Activated naive CD8-positive, alpha-beta T cell (primary cell): ENCODE results near the gene TBC1D1.
A peak's percentile ranks its signal among the peaks of the same experiment; 100 is the strongest.

Experiments used
- H3K27ac Mint-ChIP-seq: one replicate; pipeline ENCODE4 v1.8.0; 2021; ENCODE audit warnings: mixed read lengths
- H3K27me3 Mint-ChIP-seq: one replicate; pipeline ENCODE4 v1.8.0; 2021; ENCODE audit warnings: mixed read lengths
- H3K36me3 Mint-ChIP-seq: one replicate; pipeline ENCODE4 v1.8.0; 2021; ENCODE audit warnings: mixed read lengths
- H3K4me1 Mint-ChIP-seq: one replicate; pipeline ENCODE4 v1.8.0; 2021; ENCODE audit warnings: low read depth, mixed read lengths
- H3K4me3 Mint-ChIP-seq: one replicate; pipeline ENCODE4 v1.8.0; 2021; ENCODE audit warnings: mild to moderate bottlenecking, mixed read lengths
- H3K9me3 Mint-ChIP-seq: one replicate; pipeline ENCODE4 v1.8.0; 2021; ENCODE audit warnings: low read depth, mixed read lengths

TBC1D1 gene

DNA sequence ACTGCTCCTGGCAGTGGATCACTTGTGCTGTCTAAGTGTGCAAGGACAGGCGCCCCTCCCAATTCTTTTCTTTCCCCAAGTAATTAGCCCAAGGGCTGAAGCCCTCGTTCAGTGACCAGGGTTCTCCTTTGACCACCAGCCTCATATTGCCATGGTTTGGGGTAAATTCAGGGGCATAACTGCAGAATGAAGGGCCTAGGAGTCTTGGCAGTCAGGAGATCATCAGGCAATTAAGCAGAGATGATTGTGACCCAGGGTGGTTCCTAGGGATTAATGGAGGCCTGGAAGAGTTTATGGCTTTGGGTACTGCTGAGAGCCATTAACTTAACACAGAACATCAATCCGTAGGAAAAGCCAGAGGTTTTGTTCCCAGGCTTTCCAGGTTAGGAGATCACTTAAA, 240.0 kb downstream of the TBC1D1 start:
- H3K36me3 Mint-ChIP-seq: peaks cover 30% of the 10 kb centered on the region
- H3K4me3 Mint-ChIP-seq: peak overlapping the region; percentile 78
- H3K27ac Mint-ChIP-seq: peak overlapping the region; percentile 99
- H3K9me3 Mint-ChIP-seq: no peaks in the 10 kb centered on the region
- H3K27me3 Mint-ChIP-seq: no peaks in the 10 kb centered on the region
- peaks cover 62% of the 10 kb centered on the region for H3K4me1 Mint-ChIP-seq

DNA sequence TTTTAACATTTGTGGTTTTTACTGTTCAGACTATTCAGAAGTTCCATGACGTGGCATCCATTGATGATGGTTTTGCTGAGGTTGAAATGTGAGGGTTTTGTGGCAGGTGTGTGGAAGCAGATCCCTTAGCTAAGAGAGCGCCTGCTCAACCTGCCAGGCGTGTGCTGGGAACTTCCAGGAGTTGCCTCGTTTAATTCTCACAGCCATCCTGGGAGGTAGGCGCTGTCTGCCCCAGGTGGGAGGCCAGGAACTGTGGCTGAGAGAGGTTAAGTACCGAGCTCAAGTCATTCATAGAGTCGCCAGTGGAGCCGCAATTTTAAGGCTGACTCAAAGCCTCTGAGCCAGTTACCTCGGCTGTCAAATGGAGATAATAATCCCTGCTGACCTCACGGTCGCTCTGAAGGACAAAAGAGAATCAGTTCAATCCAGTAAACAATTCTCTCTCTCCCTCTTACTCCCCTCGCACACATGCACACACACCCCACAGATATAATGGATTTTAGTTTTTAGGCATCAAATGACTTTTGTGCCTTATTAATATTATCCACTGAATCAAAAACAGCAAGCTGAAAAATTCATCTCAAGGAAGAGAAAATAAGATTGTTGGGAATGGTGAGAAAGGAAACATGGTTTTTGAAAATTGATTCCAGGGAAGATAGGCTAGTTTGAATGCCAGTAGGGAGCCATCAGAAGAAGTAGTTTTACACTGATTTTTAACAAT, 240.6 kb downstream of the TBC1D1 start:
- Mint-ChIP-seq H3K36me3 (peaks cover 31% of the 10 kb centered on the region), H3K4me3 (peak overlapping the region; percentile 78), H3K9me3 (no peaks in the 10 kb centered on the region), H3K27me3 (no peaks in the 10 kb centered on the region), H3K27ac (peak overlapping the region; percentile 99), H3K4me1 (peaks cover 62% of the 10 kb centered on the region)

DNA sequence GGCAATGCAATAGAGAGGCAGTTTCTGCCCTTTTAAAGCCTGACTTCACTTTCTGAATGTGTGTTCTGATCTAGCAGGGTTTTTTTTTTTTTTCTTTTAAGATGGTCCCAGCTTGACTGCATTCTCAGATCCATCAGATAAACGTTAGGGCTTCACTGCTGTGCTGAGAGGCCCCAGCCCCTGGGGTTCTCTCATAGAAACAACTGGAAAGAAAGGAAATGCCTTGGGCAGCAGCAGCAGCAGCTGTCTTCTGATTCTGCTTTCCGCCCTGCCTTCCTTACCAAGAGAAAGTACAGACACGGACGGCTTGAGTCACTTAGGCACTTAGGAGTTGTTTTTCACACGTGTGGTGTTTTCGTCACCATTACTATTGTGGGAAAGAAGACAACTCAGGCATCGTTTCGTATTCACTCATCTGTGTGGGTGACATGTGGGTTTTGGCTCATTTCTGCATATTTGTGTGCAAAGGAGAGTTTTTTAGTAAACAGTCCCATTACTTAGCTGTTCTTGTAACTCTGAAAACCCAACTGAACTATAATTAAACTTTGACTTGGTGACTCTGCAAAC, 241.3 kb downstream of the TBC1D1 start:
- H3K27me3 Mint-ChIP-seq: no peaks in the 10 kb centered on the region
- H3K27ac Mint-ChIP-seq: peak overlapping the region; percentile 99
- H3K4me3 Mint-ChIP-seq: peak overlapping the region; percentile 78
- H3K4me1 Mint-ChIP-seq: peaks cover 62% of the 10 kb centered on the region
- peaks cover 27% of the 10 kb centered on the region for H3K36me3 Mint-ChIP-seq
- H3K9me3 Mint-ChIP-seq: no peaks in the 10 kb centered on the region

DNA sequence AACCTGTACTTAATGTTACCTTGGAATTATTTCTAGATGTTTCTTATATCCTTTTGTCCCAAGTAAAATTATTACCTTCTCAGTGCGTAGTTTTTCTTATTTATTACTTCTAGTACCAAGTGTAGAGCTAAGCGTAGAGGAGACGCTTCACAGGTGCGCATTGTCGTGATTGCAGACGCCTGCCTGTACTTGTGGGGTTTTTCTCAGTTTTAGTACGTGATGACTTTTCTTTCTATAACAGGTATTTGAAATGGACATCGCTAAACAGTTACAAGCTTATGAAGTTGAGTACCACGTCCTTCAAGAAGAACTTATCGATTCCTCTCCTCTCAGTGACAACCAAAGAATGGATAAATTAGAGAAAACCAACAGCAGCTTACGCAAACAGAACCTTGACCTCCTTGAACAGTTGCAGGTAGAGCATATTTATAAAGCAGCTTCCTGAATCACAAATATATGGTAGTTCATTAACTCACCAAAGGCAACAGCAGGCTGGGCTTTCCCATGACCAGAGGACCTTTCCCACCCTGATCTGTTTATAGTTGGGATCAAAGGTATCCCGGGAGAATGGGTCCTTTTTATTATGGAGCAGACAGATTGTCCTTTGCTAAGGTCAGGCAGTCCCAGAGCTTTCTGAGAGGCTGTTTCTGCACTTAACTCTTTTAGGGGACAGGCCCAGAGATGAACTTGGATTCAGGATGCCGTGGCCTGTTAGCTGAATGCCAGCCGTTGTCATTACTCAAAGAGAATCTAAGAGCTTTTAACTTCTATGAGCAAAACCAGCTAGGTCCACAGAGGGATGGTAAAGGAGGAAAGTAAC, 242.2 kb downstream of the TBC1D1 start:
- Mint-ChIP-seq H3K4me3 (peak overlapping the region; percentile 22), H3K27ac (peak overlapping the region; percentile 99), H3K9me3 (no peaks in the 10 kb centered on the region), H3K36me3 (peaks cover 31% of the 10 kb centered on the region), H3K27me3 (no peaks in the 10 kb centered on the region), H3K4me1 (peaks cover 57% of the 10 kb centered on the region)

DNA sequence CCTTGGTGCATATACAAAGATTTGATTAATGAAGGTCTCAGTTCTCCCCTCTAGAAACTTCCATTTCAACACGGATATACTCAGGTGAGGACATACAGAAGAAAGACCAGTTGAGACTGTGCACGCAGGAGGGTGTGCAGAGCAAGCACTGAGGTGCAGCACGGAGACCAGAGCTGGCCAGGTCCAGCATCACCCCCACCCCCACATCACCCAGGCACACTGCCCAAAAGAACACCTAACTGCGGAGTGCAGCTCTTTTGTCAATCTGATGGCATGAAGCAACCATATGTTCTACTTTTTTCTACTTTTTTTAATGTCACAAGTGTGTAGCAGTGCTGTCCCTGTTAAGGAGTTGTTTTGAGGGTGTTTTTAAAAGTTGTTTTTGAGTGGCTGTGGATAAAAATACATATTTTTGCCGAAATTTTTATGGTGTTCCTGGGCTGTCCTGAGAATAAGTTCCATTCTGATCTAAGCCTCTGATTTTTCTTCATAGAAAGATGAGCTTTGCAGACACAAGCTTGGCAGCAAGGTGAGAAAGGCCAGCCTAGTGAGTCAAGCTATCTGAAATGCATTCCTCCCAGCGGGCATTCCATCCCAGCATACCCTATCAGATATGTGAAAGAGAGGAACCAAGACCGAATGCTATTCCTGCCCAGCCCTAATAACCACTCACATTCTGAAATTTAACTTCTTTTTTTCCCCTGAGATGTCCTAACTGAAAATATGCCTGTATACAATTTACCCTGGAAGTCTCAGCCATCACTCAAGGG, 243.0 kb downstream of the TBC1D1 start:
- H3K9me3 Mint-ChIP-seq: no peaks in the 10 kb centered on the region
- H3K27ac Mint-ChIP-seq: no peak overlapping the region
- H3K27me3 Mint-ChIP-seq: no peaks in the 10 kb centered on the region
- H3K4me1 Mint-ChIP-seq: peaks cover 49% of the 10 kb centered on the region
- H3K4me3 Mint-ChIP-seq: no peak overlapping the region
- H3K36me3 Mint-ChIP-seq: peaks cover 35% of the 10 kb centered on the region

DNA sequence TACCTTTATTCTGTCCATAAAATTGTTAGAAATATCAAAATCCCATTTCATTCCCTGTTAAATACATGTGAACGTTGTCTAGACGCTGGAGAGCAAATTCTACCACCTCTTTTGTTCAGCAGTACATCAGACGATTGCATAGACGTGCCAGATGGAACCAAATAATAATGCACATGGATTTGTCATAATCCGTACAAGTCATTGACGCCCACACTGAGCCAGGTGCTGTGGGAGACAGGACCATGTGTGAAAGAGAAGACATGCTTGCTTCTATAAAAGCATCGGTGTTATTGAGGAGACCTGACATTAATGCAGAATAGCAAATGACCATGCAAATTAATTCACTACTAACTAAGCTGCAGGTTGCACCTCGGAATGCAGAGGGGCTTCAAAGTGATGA, 244.3 kb downstream of the TBC1D1 start:
- peaks cover 42% of the 10 kb centered on the region for H3K36me3 Mint-ChIP-seq
- no peak overlapping the region for H3K4me3 Mint-ChIP-seq
- no peaks in the 10 kb centered on the region for H3K27me3 Mint-ChIP-seq
- H3K9me3 Mint-ChIP-seq: no peaks in the 10 kb centered on the region
- H3K27ac Mint-ChIP-seq: no peak overlapping the region
- H3K4me1 Mint-ChIP-seq: peaks cover 35% of the 10 kb centered on the region

DNA sequence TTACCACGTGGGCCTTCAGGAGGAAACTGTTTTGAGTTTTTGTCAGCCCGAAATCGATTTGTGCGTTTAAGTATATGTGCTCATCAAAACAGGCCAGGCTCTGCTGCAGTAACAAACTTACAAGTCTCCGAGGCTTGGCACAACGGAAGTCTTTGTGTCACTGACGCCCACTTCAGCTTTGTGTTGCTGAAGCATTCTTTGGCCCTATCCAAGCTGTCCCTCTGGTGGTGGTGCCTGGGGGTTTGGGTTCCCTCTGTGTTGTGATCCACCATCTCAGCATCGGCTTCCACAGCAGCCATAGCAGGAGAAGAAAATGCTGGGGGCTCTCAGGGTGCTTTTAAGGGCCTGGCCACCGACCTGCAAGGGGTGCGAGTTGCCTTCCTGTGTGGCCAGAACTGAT, 245.7 kb downstream of the TBC1D1 start:
- peaks cover 46% of the 10 kb centered on the region for H3K36me3 Mint-ChIP-seq
- no peak overlapping the region for H3K4me3 Mint-ChIP-seq
- H3K9me3 Mint-ChIP-seq: no peaks in the 10 kb centered on the region
- H3K4me1 Mint-ChIP-seq: peaks cover 21% of the 10 kb centered on the region
- H3K27ac Mint-ChIP-seq: no peak overlapping the region
- no peaks in the 10 kb centered on the region for H3K27me3 Mint-ChIP-seq

DNA sequence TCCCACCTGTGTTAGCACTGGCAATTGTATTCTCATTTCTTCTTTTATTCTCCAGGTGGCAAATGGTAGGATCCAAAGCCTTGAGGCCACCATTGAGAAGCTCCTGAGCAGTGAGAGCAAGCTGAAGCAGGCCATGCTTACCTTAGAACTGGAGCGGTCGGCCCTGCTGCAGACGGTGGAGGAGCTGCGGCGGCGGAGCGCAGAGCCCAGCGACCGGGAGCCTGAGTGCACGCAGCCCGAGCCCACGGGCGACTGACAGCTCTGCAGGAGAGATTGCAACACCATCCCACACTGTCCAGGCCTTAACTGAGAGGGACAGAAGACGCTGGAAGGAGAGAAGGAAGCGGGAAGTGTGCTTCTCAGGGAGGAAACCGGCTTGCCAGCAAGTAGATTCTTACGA, 246.2 kb downstream of the TBC1D1 start:
- no peaks in the 10 kb centered on the region for H3K9me3 Mint-ChIP-seq
- no peak overlapping the region for H3K27ac Mint-ChIP-seq
- no peaks in the 10 kb centered on the region for H3K27me3 Mint-ChIP-seq
- H3K4me3 Mint-ChIP-seq: no peak overlapping the region
- peaks cover 46% of the 10 kb centered on the region for H3K36me3 Mint-ChIP-seq
- peaks cover 17% of the 10 kb centered on the region for H3K4me1 Mint-ChIP-seq

DNA sequence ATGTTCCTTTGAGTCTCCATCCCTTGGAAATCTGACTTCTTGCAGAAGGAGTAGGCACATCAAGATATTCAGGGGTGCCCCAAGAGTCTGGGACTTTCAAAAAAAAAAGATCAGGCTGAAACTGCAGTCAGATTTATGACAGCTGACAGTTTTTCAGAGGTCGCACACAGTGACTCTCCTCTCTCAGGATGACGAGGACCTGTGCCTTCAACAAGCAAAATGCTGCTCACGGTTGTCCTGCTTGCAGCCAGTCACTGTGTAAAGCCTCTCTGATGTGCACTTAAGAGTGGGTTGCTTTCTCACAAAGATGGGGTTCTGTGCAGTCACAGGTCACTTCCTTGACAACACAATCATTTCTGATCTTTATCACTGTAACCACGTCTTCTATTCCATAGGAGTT, 247.5 kb downstream of the TBC1D1 start:
- no peaks in the 10 kb centered on the region for H3K9me3 Mint-ChIP-seq
- no peak overlapping the region for H3K4me3 Mint-ChIP-seq
- no peaks in the 10 kb centered on the region for H3K27me3 Mint-ChIP-seq
- no peak overlapping the region for H3K27ac Mint-ChIP-seq
- peaks cover 4% of the 10 kb centered on the region for H3K4me1 Mint-ChIP-seq
- H3K36me3 Mint-ChIP-seq: peaks cover 51% of the 10 kb centered on the region

DNA sequence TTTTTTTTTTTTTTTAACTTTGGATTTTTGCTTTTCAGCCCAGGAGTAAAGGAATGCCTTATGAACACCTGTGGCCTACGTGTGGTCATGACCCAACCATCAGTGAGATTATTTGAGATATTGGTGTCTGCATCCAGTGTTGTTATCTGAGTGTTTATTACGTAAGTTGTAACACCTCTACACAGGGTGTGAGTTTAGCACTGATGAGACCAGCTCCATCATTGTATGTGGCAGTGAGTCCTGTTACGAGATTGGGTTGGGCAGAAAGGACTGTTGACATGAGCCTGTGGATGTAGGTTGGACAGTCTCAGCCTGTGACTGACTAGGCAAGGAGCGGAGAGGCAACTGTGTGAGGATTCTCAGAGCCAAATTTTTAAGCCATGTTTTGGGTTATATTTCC, 248.3 kb downstream of the TBC1D1 start:
- Mint-ChIP-seq H3K4me1 (no peaks in the 10 kb centered on the region), H3K27ac (no peak overlapping the region), H3K4me3 (no peak overlapping the region), H3K36me3 (peaks cover 45% of the 10 kb centered on the region), H3K9me3 (no peaks in the 10 kb centered on the region), H3K27me3 (no peaks in the 10 kb centered on the region)

DNA sequence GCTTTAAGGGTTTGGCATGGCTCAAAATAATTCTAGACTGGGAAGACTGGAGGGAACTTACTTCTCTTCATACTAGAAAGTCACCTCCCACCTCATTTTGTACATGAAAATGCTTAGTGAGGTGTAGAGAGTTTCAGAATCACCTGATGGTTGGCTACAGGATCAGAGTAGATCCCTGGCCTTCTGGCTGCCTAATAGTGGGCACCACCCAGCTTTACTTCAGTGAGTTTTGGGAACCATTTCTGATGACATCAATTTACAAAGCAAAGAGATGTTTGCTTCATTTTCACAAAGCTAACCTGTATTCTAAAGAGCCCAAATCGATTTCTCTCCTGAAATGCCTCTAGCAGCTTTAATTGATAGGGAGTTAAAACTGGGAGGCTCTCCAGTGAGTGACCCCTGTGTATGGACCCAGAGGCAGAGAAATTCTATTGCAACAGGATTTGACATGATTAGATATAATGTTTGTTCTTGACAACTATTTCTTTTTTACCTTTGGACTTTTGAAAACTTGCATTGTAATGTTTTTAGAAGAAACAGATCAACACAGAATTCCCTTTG, 249.8 kb downstream of the TBC1D1 start:
- H3K9me3 Mint-ChIP-seq: no peaks in the 10 kb centered on the region
- H3K36me3 Mint-ChIP-seq: peaks cover 36% of the 10 kb centered on the region
- H3K27ac Mint-ChIP-seq: no peak overlapping the region
- no peaks in the 10 kb centered on the region for H3K4me1 Mint-ChIP-seq
- H3K27me3 Mint-ChIP-seq: no peaks in the 10 kb centered on the region
- H3K4me3 Mint-ChIP-seq: no peak overlapping the region

DNA sequence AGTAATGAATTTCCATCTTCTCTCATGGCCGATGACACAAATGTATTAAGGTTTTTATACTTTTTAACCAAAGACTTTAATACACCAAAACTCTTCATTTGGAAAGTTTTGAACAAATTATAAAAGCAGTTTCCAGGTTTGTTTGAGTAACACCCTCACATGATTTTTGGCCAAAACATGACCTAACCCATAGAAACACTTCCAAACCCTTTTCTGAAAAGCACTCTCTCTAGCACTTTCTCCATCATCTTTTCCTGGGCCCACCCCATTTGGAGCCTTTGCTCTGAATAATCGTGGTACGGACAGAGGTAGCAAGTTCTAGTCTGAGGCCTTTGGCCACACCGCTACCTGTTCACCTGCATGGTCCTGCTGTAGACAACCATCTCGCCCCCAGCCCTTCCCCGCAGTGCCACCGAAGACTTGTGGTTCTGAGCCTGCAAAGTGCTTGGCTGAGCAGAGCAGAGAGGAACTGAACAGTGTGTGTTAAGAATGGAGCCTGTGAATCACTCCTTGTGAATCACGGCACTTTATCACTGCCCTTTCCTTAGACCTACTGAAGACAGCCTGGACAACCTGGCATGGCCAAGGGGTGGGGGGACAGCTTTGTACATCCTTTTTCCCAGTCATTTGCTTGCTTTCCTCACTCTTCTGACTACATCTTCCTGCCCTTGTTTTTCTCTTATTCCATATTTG, 251.1 kb downstream of the TBC1D1 start:
- no peak overlapping the region for H3K4me3 Mint-ChIP-seq
- H3K27ac Mint-ChIP-seq: no peak overlapping the region

DNA sequence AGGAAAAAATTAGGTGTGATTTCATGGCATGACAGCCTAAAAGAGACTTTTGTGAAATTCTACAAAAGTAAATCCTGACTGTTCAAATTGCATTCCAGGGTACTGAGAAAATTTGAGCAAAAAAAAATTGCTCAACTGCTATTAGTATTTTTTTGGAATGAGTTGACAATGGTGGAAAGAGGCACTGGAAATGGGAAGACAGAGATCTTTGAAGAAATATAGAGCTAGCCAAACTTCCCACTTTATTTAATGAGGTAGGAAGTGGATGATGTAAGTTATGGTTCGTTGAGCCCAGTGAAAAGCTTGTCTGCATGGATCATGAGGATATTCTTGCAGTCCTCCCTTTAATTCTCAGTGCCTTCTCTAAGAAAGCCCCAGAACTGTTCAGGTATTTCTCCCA, 253.1 kb downstream of the TBC1D1 start:
- H3K4me3 Mint-ChIP-seq: no peak overlapping the region
- peaks cover 2% of the 10 kb centered on the region for H3K4me1 Mint-ChIP-seq
- no peaks in the 10 kb centered on the region for H3K27me3 Mint-ChIP-seq
- H3K36me3 Mint-ChIP-seq: peaks cover 28% of the 10 kb centered on the region
- no peaks in the 10 kb centered on the region for H3K9me3 Mint-ChIP-seq
- no peak overlapping the region for H3K27ac Mint-ChIP-seq

More for the DNA sequence above, 251.1 kb downstream of the TBC1D1 start:
- Mint-ChIP-seq H3K9me3 (no peaks in the 10 kb centered on the region), H3K36me3 (peaks cover 32% of the 10 kb centered on the region), H3K27me3 (no peaks in the 10 kb centered on the region), H3K4me1 (peaks cover 2% of the 10 kb centered on the region)

DNA sequence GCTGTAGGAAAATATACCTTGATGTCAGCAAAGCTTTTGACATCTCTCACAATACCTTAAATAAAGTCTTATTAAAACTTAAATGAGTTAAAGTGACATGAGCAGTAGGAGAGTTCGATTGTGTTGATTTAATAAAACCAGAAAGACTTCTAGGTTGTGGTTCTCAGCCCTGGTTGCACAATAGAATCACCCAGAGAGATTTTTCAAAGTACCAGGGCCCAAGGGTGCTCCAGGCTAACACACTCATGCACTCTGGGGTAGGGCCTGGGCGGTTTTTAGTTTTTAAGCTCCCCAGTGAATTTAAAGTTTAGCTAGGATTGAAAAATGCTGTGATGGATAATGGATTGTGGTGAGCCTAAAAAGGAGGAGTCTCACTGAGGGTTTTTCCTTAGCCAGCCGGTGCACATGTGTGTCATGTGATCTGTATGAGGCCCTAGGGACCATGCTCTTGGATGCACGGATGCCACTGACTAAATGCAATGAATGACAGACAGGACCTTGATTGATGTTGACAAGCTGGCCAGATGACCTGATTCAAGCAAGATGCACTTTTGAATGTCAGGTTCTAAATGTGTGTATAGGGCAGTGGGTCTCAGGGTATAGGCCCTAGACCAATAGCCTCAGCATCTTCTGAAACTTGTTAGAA, 254.3 kb downstream of the TBC1D1 start:
- Mint-ChIP-seq H3K9me3 (no peaks in the 10 kb centered on the region), H3K27me3 (no peaks in the 10 kb centered on the region), H3K4me1 (peaks cover 2% of the 10 kb centered on the region), H3K27ac (no peak overlapping the region), H3K4me3 (no peak overlapping the region), H3K36me3 (peaks cover 18% of the 10 kb centered on the region)
